ENCODE data around the gene TINAGL1.

DNA sequence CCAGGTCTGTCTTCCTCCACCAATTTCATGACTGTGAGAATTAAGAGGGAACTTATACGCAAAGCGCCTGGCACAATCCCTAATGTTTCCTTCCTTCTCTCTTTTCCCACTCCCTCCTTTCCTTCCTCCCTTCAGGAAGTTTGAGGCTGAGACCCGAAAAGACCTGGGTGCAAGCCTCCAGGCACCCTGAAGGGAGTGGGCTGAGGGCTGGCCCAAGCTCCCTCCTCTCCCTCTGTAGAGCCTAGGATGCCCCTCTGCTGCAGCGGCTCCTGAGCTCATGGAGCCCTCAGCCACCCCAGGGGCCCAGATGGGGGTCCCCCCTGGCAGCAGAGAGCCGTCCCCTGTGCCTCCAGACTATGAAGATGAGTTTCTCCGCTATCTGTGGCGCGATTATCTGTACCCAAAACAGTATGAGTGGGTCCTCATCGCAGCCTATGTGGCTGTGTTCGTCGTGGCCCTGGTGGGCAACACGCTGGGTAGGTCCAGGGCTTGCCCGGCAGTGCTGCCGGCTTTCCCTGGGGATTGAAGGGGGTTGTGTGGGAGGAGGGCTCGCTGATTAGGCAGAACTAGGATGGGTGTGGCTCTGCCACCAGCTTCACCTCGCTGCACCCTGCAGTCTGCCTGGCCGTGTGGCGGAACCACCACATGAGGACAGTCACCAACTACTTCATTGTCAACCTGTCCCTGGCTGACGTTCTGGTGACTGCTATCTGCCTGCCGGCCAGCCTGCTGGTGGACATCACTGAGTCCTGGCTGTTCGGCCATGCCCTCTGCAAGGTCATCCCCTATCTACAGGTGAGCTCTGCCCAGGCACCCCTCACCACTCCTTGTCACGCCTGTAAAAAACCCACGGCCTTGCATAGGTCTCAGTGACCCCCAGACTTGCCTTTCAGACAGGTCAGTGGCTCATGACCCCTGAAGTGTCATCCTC, 42.9 kb downstream of the TINAGL1 start:
- TF ChIP-seq, protein P1, sequence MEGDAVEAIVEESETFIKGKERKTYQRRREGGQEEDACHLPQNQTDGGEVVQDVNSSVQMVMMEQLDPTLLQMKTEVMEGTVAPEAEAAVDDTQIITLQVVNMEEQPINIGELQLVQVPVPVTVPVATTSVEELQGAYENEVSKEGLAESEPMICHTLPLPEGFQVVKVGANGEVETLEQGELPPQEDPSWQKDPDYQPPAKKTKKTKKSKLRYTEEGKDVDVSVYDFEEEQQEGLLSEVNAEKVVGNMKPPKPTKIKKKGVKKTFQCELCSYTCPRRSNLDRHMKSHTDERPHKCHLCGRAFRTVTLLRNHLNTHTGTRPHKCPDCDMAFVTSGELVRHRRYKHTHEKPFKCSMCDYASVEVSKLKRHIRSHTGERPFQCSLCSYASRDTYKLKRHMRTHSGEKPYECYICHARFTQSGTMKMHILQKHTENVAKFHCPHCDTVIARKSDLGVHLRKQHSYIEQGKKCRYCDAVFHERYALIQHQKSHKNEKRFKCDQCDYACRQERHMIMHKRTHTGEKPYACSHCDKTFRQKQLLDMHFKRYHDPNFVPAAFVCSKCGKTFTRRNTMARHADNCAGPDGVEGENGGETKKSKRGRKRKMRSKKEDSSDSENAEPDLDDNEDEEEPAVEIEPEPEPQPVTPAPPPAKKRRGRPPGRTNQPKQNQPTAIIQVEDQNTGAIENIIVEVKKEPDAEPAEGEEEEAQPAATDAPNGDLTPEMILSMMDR (conservative IDR thresholded peaks at IDR 0.05) = no peak
- TF ChIP-seq ZFX (IDR thresholded peaks at IDR 0.05) = no peak

Measured in C4-2B (cell line).